HFF-Myc (cell line): ENCODE measurements around the gene TRAP1.

ENCODE experiments used
- DNase-seq: peaks from one replicate; pipeline ENCODE4 v3.0.0-alpha.2; 2011; ENCODE audit warnings: low read depth; ENCODE audit errors: extremely low read depth
- H3K4me3 ChIP-seq: replicated peaks from 2 replicates; pipeline ENCODE4 v1.5.1; 2011; ENCODE audit warnings: low read depth, mild to moderate bottlenecking, control low read depth, low read length
- TF ChIP-seq, protein P1 (sequence below): IDR thresholded peaks from 2 replicates; pipeline ENCODE4 v1.5.1; 2012; ENCODE audit warnings: mild to moderate bottlenecking, low read depth, low read length, control low read depth; ENCODE audit errors: missing control alignments

Gene TRAP1

DNA sequence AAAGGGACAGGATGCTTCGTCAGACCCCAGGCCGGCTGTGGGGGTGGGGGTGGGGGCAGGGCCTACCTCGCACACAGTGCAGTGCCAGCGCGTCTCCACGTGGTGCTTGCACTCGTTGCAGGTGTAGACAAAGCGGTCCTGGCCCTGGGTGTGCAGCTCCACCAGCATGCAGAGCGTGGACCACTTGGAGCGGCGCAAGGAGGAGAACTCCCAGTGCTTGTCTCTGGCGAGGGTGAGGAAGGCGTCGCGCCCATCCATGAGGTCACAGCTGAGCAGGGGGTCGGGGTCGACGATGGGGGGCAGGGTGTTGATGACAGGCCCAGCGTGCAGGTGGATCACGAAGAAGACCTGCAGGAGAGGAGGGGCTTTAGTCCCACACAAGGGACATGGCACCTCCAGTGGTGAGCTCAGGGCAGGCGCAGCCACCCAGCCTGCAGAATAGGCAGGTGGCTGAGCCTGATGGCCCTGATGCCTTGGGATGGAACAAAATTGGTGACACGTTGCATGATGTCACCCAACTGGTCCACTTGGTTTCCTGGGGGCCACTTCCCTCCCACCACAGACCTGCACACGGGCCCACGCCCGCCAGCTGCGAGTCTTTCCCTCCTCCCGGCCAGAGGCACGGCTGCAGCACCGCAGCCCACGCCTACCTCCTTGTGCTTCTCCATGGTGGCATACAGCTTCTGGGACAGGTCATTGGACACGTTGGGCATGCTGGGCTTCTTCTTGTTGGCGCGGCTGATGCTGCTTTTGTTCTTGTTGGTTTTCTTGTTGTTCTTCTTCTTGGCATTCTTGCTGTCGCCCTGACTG, 14.0 kb upstream of the TRAP1 start:
- DNase-seq: no peak
- no peak overlapping the region for H3K4me3 ChIP-seq
- TF ChIP-seq, protein P1, sequence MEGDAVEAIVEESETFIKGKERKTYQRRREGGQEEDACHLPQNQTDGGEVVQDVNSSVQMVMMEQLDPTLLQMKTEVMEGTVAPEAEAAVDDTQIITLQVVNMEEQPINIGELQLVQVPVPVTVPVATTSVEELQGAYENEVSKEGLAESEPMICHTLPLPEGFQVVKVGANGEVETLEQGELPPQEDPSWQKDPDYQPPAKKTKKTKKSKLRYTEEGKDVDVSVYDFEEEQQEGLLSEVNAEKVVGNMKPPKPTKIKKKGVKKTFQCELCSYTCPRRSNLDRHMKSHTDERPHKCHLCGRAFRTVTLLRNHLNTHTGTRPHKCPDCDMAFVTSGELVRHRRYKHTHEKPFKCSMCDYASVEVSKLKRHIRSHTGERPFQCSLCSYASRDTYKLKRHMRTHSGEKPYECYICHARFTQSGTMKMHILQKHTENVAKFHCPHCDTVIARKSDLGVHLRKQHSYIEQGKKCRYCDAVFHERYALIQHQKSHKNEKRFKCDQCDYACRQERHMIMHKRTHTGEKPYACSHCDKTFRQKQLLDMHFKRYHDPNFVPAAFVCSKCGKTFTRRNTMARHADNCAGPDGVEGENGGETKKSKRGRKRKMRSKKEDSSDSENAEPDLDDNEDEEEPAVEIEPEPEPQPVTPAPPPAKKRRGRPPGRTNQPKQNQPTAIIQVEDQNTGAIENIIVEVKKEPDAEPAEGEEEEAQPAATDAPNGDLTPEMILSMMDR: no peak

- H3K4me3 ChIP-seq: no peak overlapping the region
- DNase-seq: no peak
- TF ChIP-seq, protein P1: no peak
Measured at GRCh38 chr16:3730161-3731125, 13.1 kb upstream of the TRAP1 start.

GRCh38 chr16:3729161-3730112, 12.1 kb upstream of the TRAP1 start:
- TF ChIP-seq, protein P1: no peak
- no peak for DNase-seq
- no peak overlapping the region for H3K4me3 ChIP-seq

DNA sequence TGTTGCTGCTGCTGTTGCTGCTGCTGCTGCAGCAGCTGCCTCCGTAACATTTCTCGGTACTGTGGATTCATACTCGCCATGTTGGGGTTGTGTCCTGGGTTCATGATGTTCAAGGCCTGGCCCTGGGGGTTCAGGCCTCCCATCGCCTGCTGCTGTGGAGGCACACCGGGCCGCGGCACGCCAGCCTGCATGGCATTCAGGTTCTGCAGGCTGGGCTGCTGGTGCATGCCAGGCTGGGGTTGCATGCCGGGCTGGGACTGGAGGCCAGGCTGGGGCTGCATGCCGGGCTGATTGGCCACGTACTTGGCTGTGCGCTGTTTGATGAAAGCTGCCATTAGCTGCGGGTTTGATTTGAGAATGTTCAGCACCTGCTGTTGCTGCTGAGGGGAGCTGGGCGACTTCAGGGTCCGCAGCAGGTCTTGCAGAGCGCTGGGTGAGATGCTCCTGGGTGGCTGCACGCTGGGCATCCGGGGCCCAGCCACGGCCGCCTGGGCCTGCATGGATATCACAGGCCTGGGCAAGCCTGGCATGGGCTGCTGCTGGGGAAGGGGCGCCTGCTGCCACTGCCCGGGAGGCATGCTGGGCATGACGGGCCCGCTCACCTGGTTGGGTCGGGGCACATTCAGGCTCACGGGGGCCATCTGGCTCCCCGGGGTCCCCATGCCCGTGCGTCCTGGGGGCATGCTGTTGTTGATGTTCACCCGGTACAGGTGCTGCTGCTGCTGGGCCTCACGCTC, 11.3 kb upstream of the TRAP1 start:
- H3K4me3 ChIP-seq: no peak overlapping the region
- no peak for DNase-seq
- TF ChIP-seq, protein P1: no peak

DNA sequence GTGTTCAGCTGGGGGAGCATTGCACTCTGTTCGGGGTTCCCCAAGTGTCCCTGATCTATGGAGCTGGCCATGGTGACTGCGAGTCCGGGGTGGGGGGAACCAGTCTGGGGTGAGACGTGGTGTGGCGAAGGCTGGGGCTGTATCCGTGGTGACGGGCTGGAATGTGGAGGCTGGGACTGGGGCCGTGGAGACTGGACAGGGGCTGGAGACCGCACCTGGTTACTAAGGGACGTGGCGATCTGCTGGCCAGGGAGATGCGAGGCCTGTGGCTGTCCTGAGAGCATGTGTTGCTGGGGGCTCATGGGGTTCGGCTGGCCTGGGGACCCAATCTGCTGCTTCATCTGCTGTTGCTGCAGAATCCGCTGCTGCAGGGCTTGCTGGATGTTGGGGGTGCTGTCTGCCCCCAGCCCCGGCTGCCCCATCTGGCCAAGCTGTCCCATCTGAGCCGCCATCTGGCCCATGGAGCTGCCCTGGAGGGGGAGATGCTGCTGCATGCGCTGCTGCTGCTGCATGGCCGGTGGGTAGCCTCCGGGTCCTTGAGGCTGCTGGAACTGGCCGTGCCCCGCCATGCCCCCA, 10.6 kb upstream of the TRAP1 start:
- TF ChIP-seq, protein P1: no peak
- no peak for DNase-seq
- no peak overlapping the region for H3K4me3 ChIP-seq
